HepG2 (cell line): ENCODE measurements around the gene KRTAP19-8. TPM values are rescaled to one million over a fixed set of nuclear protein-coding genes. Genes with fewer than 3 reads are reported as not detected.

Source experiments
- ATAC-seq: fragments of 200-7000 bp; cut with Tn5 transposase; 3 replicates; pipeline ENCODE4 v1.9.1; 2020; ENCODE audit warnings: mild to moderate bottlenecking, moderate library complexity
- Bru-seq: library from RNA; stranded (reverse); fragments of 400-500 nt; gene quantifications from one replicate; lab custom pipeline; 2021; lab: Mats Ljungman, UMichigan
- BruChase-seq, 2 experiments: library from RNA; stranded (reverse); fragments of 400-500 nt; gene quantifications; one replicate each; lab custom pipeline; 2021; lab: Mats Ljungman, UMichigan
- BruUV-seq: library from RNA; stranded (reverse); fragments of 400-500 nt; replicated peaks from 2 replicates; lab custom pipeline; 2021; lab: Mats Ljungman, UMichigan
- CTCF ChIA-PET: fragments of 300-600 bp; formaldehyde crosslinking; extraction: SDS; loops from one replicate; lab custom pipeline; 2021; ENCODE audit warnings: low total read pairs, inconsistent platforms, low intra/inter-chr PET ratio; lab: Yijun Ruan, JAX
- POLR2A ChIA-PET: fragments of 350-600 bp; sonication (Branson Sonifier 250); formaldehyde crosslinking; loops from one replicate; lab custom pipeline; 2020; ENCODE audit warnings: antibody characterized with exemption, inconsistent platforms; lab: Yijun Ruan, JAX
- DNase-seq: peaks from one replicate; pipeline ENCODE4 v3.0.0-alpha.2; 2015; ENCODE audit warnings: low spot score
- FAIRE-seq: peaks from 3 replicates; lab custom pipeline; 2011; peaks lifted over from hg19 to GRCh38; lab: Jason Lieb, UNC
- H2AFZ ChIP-seq: one replicate; pipeline ENCODE4 v1.6.1; 2011; ENCODE audit warnings: low read length, inconsistent platforms
- H3K27ac ChIP-seq: fragments of 300-600 bp; 3 replicates; pipeline ENCODE4 v1.8.0; 2011; ENCODE audit warnings: mixed run types, mild to moderate bottlenecking, mixed read lengths, low read length, inconsistent platforms; ENCODE audit not compliant: insufficient read depth; ENCODE audit errors: extremely low read length
- H3K27me3 ChIP-seq, 2 experiments: fragments of 200-600 bp in 1 of 2; 2 replicates in 1 of 2; 3 replicates in 1 of 2; pipeline versions ENCODE4 v1.6.0 to v1.8.0; 2011; ENCODE audit warnings: low read length in 2 of 2, mild to moderate bottlenecking in 2 of 2, moderate library complexity in 2 of 2, inconsistent platforms in 1 of 2; ENCODE audit not compliant: insufficient read depth in 2 of 2, control insufficient read depth in 1 of 2
- H3K36me3 ChIP-seq, 2 experiments: fragments of 200-600 bp in 1 of 2; replicated peaks in 1 of 2; 2 replicates in 1 of 2; 3 replicates in 1 of 2; pipeline versions ENCODE4 v1.5.1 to v1.8.0; 2011; ENCODE audit warnings: low read length in 2 of 2, inconsistent platforms in 1 of 2; ENCODE audit not compliant: insufficient read depth in 2 of 2, control insufficient read depth in 1 of 2
- H3K4me1 ChIP-seq: 2 replicates; pipeline ENCODE4 v1.5.1; 2012; ENCODE audit warnings: low read length, inconsistent platforms; ENCODE audit not compliant: insufficient read depth
- H3K4me2 ChIP-seq: 2 replicates; pipeline ENCODE4 v1.6.0; 2011; ENCODE audit warnings: low read depth, low read length, inconsistent platforms
- H3K4me3 ChIP-seq, 3 experiments: fragments of 200-600 bp in 1 of 3; sonication (generic), shearing (Covaris generic) in 1 of 3; replicated peaks in 1 of 3; 2 replicates each; pipeline ENCODE4 v1.5.1; 2011 to 2016; ENCODE audit warnings: low read length in 3 of 3, inconsistent platforms in 2 of 3, low read depth in 2 of 3, mild to moderate bottlenecking in 2 of 3, control low read depth in 1 of 3, mixed read lengths in 1 of 3; ENCODE audit not compliant: insufficient read depth in 1 of 3
- H3K79me2 ChIP-seq: one replicate; pipeline ENCODE4 v1.6.1; 2011; ENCODE audit warnings: low read length, inconsistent platforms; ENCODE audit not compliant: insufficient read depth
- H3K9ac ChIP-seq: 2 replicates; pipeline ENCODE4 v1.6.0; 2011; ENCODE audit warnings: mild to moderate bottlenecking, low read depth, low read length, inconsistent platforms; ENCODE audit not compliant: insufficient read depth
- H3K9me3 ChIP-seq: 2 replicates; pipeline ENCODE4 v1.5.1; 2012; ENCODE audit warnings: mild to moderate bottlenecking, low read length
- H4K20me1 ChIP-seq: 2 replicates; pipeline ENCODE4 v1.6.0; 2011; ENCODE audit warnings: inconsistent platforms, mild to moderate bottlenecking, low read length, moderate library complexity; ENCODE audit not compliant: insufficient read depth
- ARNTL ChIP-seq: sonication (generic); formaldehyde crosslinking; IDR thresholded peaks from 2 replicates; pipeline ENCODE4 v1.4.0; 2020; ENCODE audit warnings: mild to moderate bottlenecking, missing genetic modification reagents
- CSRNP2 ChIP-seq: sonication (generic); formaldehyde crosslinking; conservative IDR thresholded peaks from 2 replicates; pipeline ENCODE4 v1.8.0; 2022; ENCODE audit warnings: low read depth, missing genetic modification reagents
- ERF ChIP-seq: IDR thresholded peaks from 2 replicates; pipeline ENCODE4 v1.6.1; 2018; ENCODE audit warnings: missing biosample characterization, missing genetic modification reagents
- WGBS: methylation state at CpG from one replicate; pipeline ENCODE4 v1.1.6; 2017; ENCODE audit warnings: low lambda C conversion rate; 5-methylcytosine and 5-hydroxymethylcytosine counted together
- in situ Hi-C: cut with HindIII; loops from 2 replicates; pipeline ENCODE4 v1.10.0; 2017; ENCODE audit warnings: low pct_unique_long_range_greater_than_20kb; ENCODE audit not compliant: extremely low pct_ligation_motif_present
- intact Hi-C: fragments of 100-400 bp; cut with micrococcal nuclease; formaldehyde crosslinking; loops from one replicate; pipeline ENCODE4 v1.10.0; 2022; ENCODE audit not compliant: unreplicated experiment
- long read RNA-seq, 2 experiments: library from RNA in 1 of 2; library from polyadenylated mRNA in 1 of 2; stranded (forward) in 1 of 2; unstranded in 1 of 2; transcript quantifications; one replicate each; pipeline ENCODE4 v2.0.0, GENCODE V29; 2019 to 2022
- polyA minus RNA-seq, 3 experiments: library from RNA; depleted of rRNA, polyadenylated mRNA; stranded (reverse); fragments of >200 nt; gene quantifications; 2 replicates each; pipeline ENCODE4 v1.2.3, GENCODE V29; 2011; ENCODE audit warnings: low replicate concordance in 1 of 3
- polyA plus RNA-seq, 8 experiments: library from polyadenylated mRNA; depleted of rRNA in 3 of 8; stranded (reverse) in 7 of 8; unstranded in 1 of 8; fragments of >200 nt; fragmentation: Illumina TruSeq in 4 of 8; extraction: Trizol in 4 of 8; gene quantifications; 2 replicates each; pipeline versions ENCODE4 v1.2.1 to v1.2.3, GENCODE V29; 2011 to 2016; ENCODE audit warnings: low read depth in 4 of 8, missing spikeins in 1 of 8, mixed read lengths in 1 of 8; ENCODE audit not compliant: insufficient read depth in 1 of 8
- total RNA-seq, 5 experiments: library from RNA; depleted of rRNA; stranded (reverse); fragments of >200 nt; fragmentation: Illumina TruSeq; extraction: Trizol; gene quantifications; 2 replicates each; pipeline ENCODE4 v1.2.3, GENCODE V29; 2016; ENCODE audit warnings: low read depth in 1 of 5

Gene KRTAP19-8, protein sequence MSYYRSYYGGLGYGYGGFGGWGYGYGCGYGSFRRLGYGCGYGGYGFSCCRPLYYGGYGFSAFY
- total RNA-seq (2016; rRNA removed; fragmentation: Illumina TruSeq; extraction: Trizol) = not detected in 2 replicates
- not detected in 2 replicates for total RNA-seq (2016; cell fraction: cytosol; rRNA removed; fragmentation: Illumina TruSeq; extraction: Trizol; ENCODE audit: low read depth)
- total RNA-seq (2016; cell fraction: insoluble cytoplasmic fraction; rRNA removed; fragmentation: Illumina TruSeq; extraction: Trizol) = not detected in 2 replicates
- not detected in 2 replicates for total RNA-seq (2016; cell fraction: membrane; rRNA removed; fragmentation: Illumina TruSeq; extraction: Trizol)
- total RNA-seq (2016; cell fraction: nucleus; rRNA removed; fragmentation: Illumina TruSeq; extraction: Trizol) = not detected in 2 replicates
- not detected in 2 replicates for polyA plus RNA-seq (2011; rRNA removed)
- not detected in 2 replicates for polyA plus RNA-seq (2011; cell fraction: cytosol; rRNA removed)
- polyA plus RNA-seq (2011; cell fraction: nucleus; rRNA removed) = not detected in 2 replicates
- not detected in 2 replicates for polyA plus RNA-seq (2012)
- not detected in 2 replicates for polyA plus RNA-seq (2016; cell fraction: cytosol; fragmentation: Illumina TruSeq; extraction: Trizol; ENCODE audit: low read depth)
- polyA plus RNA-seq (2016; cell fraction: insoluble cytoplasmic fraction; fragmentation: Illumina TruSeq; extraction: Trizol; ENCODE audit: low read depth) = not detected in 2 replicates
- polyA plus RNA-seq (2016; cell fraction: membrane; fragmentation: Illumina TruSeq; extraction: Trizol; ENCODE audit: low read depth) = not detected in 2 replicates
- polyA plus RNA-seq (2016; cell fraction: nucleus; fragmentation: Illumina TruSeq; extraction: Trizol; ENCODE audit: insufficient read depth, low read depth) = not detected in 2 replicates
- not detected in 2 replicates for polyA minus RNA-seq (2011; rRNA and poly(A)+ RNA removed; ENCODE audit: low replicate concordance)
- not detected in 2 replicates for polyA minus RNA-seq (2011; cell fraction: cytosol; rRNA and poly(A)+ RNA removed)
- not detected in 2 replicates for polyA minus RNA-seq (2011; cell fraction: nucleus; rRNA and poly(A)+ RNA removed)
- Bru-seq, nascent RNA = not detected
- not detected for BruChase-seq, experiment 1, labeled RNA remaining after a 6-hour chase
- not detected for BruChase-seq, experiment 2, labeled RNA remaining after a 2-hour chase
- long read RNA-seq, experiment 1 = 0 reads
- long read RNA-seq, experiment 2 = 0 reads

- Histone ChIP-seq H3K36me3 (no peaks in the 10 kb centered on the region), H3K9me3 (peaks cover 70% of the 10 kb centered on the region), H3K9ac (no peak within 1 kb of the TSS), H4K20me1 (no peaks in the 10 kb centered on the region), H2AFZ (no peak within 1 kb of the TSS), H3K4me2 (no peak within 1 kb of the TSS), H3K27me3 (no peaks in the 10 kb centered on the region), H3K4me1 (no peaks in the 10 kb centered on the region), H3K79me2 (no peaks in the 10 kb centered on the region), H3K4me3 (no peak within 1 kb of the TSS), H3K27ac (no peak within 1 kb of the TSS)
- DNase-seq = no peak
- in situ Hi-C loops = no loop called here
- no peak for FAIRE-seq
- no peak for ATAC-seq
- ChIA-PET POLR2A (no interaction called here), CTCF (no interaction called here)
- no peak for TF ChIP-seq ERF
- no peak for TF ChIP-seq CSRNP2 (CRISPR knock-in tag)
- TF ChIP-seq ARNTL (CRISPR knock-in tag) = no peak
- no TSS peak for BruUV-seq
- WGBS = 0% methylated on average over 2 of the region's 2 CpGs
- intact Hi-C loops = no loop called here
Observed at GRCh38 chr21:31038376-31038775, at the start of gene KRTAP19-8. Gene KRTAP19-8 (minus strand): TSS chr21:31038476. CDS start chr21:31038443, 33 bp downstream.
